DMS114 treated with DMSO at 0.1 percent for 48 hours (cell line): Measurements from ENCODE around the gene AKT3.

Experiments
- DNase-seq: peaks from one replicate; lab custom pipeline; 2025; ENCODE audit not compliant: unreplicated experiment; lab: John Stamatoyannopoulos, UW

Gene AKT3

DNA sequence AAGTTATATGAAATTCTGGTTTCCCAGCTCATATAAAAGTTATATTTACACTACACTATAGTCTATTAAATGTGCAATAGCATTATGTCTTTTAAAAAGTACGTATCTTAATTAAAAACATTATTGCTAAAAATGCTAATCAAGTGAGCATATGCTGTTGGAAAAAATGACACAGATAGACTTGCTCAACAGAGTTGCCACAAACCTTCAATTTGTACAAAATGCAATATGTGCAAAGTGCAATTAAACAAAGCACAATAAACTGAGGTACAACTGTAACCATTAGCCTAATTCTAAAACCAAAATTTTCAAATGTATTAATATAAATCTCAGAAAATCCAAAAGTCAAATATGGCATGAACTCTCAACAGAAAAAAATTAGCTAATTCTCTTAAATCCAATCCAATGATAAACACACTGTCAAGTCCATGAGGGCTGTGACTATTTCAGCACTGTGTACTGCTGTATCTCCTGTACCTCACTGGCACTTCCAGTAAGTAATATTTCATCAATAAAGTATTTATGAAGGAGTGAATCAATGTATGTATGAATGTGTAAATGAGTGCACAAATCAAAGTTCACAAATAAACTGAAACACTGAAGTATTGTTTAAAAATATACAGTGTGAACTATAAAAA lies 116.3 kb downstream of the AKT3 start:
- no peak for DNase-seq

DNA sequence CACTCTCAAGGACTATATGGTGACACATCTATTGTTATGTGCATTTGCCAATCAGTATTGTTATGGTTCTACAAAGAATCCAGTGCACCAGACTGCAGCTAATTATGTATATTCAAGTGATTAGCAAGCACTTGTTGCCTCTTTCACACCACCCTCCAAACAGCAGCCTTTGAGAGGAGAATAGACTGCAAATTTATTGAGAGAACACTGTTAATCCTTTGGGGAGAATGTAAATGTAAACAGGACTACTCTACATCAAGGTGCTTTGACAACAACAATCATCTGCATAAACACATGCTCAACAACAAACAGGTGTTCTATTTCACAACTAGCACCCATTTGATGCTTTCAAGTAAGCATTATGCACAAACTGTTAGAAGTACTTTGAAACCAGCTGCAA lies 117.4 kb downstream of the AKT3 start:
- DNase-seq, result no peak

DNA sequence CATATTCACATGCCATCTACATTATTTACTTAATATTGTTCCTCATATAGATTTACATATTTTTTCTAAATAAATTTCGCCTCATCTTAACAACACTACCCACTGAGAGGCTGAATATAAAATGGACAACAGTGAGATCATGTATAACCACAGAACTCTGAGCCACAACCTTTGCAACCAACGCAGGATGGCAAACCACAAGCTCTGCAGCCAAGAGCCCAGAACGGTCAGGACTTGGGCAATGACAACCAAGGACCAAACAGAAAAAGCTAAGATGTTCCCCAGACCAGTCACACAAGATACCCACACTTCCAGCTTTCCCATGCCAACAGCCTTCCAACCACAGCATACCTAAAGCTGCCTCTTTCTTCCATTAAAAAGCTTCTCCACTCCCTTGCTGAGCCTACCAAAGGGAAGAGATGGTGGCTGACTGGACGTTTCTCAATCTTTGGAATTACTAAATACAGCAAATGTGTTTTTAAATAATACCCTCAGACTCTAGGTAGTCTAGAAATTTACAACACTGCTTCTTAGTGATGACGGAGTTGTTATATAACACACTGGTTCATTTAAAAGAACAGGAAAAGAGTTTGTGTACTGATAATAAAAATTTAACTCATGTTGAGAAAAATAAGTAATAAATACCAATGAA lies 117.9 kb downstream of the AKT3 start:
- no peak for DNase-seq

DNA sequence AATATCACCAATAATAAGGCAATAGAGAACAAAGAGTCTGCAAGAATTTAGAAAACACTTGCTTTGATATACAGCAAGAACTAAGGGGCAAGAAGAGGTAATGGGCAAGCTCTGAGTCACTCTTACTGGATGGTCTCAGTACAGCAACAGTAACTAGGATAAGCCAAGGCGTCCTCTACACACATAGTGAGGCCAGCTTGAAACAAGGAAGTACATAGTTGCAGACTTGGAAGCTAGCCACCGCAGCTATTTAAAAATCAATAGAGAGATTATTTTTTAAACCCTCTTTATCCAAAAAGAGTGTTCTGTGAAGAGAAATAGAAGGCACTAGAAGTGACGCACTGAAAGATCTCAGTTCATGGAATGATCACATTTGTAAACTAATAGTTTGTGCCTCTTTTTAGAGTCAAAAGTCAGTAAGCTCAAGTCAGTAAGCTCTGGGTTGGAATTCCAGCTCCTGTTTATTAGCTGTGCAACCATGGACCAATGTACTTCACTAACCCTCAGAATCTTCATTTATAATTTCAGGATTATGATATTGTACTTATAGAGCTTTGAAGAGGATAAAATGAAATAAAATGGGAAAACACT lies 118.6 kb downstream of the AKT3 start:
- DNase-seq, result no peak

DNA sequence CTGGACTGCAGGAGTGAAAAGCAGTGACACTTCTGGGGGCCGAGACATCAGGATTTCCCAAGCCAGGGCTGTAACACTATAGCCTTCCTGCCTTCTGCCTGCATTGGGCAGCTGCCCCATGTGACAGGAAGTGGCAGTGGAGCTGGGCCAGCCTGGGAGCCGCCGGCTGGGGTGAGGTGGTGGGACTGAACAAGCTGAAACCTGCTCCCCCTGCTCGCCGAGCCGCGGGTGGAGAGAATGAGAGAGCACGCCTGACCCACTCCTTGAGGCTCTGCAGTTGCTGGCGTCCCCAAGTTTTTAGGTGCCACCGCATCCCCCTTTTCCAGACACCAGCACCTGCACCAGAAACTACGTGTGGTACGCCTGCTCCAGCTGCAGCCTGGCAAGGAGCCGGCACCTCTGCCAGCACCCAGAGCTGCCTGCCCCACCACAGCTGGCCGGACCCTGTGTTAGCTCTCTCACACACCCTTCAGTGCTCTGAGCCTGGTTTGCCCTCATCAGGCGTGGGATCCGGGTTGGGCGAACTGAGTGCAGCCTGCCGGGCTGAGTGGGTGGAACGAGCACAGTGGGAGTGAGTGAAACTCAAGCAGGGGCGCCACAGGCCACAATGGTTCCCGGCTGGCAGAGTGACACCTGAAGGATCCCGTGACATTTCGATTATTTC lies 119.4 kb downstream of the AKT3 start:
- DNase-seq, result no peak

DNA sequence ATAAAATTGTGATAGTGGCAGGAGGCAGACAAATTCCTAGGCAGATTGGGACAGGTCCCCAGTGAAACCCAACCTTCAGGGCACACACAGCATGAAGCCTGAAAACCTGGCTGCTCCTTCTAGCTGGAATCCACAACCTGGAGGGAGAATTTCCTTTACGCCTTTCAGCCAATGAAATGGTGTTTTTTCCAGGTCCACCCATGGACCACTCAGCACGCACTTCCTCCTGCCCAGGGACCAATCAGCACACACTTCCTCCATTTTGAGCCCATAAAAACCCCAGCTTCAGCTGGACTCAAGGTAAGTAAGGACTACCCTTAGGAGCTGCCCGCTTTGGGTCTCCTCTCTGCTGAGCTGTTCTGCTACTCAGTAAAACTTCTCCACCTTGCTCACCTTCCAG lies 120.1 kb downstream of the AKT3 start:
- DNase-seq, result no peak

DNA sequence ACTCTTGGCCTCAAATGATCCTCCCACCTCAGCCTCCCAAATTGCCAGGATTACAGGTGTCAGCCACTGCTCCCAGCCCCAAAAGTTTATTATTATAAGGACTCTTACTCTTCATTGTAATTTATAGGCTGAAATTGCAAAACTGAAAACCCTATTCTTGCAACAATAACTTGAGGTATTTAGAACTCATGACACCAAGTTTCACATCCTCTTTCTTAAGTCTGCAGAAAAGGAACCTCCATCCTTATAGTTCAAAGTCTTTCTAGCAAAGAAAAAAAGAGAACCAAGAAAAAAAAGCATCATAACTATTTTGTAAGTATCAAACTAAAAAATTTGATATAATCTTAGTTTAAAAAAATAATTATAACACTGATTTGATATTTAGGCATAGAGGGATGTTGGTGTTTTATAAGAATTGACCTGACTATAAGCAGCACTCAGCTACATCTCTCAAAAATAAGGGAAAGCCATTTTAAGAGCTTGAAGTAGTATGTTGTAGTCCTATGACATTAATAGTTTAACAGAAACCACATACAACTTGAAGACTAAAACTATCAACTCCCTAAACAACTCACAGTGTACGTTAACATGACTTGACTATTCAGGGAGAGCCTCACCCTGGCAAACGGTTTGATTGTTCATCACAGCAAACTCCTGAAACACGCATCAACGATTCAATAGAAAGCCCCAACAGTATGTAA lies 122.4 kb downstream of the AKT3 start:
- no peak for DNase-seq

DNA sequence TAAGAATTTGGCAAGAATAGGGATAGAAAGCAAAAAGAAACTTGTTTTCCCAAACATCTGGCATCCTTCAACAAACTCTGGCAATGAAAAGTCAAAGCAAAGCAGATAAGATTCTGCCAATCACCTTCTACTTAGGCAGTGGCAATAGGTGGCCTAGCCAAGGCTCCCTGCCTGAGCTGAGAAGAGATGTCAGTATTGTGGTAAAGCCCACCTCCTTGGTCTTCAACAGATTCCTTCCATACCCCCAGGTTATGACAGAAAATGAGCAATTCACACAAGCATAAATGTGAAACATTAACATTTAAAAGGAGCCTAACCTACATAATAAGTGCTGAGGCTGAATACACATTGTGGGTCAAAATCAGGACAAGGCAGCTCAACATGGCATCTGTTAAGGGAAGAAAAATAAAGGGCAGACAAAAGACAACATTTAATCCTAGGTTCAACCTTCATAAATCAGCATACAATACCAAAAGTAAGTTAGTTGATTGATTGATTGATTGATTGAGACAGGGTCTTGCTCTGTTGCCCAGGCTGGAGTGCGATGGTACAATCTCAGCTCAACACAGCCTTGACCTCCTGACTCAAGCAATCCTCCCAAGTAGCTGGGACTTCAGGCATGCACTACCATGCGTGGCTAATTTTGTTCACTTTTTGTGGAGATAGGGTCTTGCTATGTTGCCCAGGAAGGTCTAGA lies 123.1 kb downstream of the AKT3 start:
- no peak for DNase-seq

DNA sequence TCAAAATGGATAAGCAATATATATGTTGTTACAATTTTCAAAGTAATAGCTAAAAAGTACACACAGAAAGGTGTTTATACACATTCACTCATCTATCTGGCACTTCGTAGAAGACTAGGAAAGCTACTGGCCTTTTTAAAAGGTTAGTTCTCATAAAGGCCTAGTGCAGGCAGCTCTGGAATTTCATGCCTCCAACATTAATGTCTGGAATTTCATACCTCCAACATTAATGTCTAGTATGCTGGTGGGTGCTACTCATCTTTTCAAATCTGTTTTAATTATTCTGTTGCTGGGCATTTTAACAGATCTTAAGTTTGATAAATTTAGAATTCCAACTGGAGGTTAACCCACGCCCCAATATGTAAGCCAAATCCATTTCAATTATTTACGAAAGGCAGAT lies 124.2 kb downstream of the AKT3 start:
- no peak for DNase-seq

DNA sequence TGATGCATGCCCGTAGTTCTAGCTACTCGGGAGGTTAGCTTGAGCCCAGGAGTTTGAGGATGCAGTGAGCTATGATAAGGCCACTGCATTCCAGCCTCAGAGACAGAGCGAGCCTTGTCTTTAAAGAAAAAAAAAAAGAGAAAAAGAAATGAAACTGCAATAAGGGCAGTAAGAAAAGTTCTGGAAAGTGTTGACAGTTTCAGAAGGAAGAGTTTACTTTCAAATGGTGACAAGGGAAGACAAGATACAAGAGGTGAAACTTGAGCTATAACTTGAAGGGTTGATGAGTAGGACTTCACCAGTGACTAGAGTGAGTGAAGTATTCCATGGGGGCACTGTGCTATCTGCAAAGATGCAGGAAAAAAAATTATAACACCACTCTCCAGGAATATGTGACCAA lies 125.0 kb downstream of the AKT3 start:
- no peak for DNase-seq

DNA sequence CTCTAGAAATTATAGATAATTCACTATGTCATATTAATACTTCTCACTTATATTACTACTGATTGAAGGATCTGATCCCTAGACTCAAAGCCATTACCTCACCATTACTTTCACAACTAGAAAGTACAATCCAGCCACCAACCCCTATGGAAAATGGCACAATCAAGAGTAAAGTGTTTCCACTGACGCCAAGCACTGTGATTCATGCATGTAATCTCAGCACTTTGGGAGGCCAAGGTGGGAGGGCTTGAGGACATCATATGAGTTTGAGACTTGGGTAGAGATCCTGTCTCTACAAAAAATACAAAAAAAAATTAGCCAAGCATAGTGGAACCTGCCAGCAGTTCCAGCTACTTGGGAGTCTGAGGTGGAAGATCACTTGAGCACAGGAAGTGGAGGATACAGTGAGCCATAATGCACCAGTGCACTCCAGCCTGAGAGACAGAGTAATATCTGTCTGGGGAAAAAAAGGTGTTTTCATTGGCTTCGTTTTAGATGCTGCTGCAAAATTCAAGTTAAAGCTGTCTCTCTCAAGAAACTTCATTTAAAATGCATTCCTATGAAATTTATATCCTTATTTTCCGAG lies 126.5 kb downstream of the AKT3 start:
- DNase-seq, result no peak

DNA sequence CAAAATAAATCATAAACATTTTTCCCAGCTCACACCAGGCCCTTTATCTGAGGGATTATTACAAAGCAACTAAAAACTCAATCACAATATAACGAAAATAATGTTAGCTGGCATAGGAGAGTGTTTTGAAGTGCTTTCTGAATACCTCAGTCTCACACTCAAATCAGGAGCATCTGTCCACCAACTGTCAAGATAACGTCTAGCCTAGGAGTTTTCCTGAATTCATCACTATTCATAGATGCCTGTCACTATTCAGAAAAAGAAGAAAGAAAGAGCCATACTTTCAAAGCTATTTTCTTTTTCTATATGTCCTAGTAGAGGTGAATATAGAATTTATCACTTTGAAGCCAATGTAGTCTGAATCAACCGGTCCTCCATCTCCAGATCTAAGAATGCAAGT lies 127.0 kb downstream of the AKT3 start:
- DNase-seq, result no peak

DNA sequence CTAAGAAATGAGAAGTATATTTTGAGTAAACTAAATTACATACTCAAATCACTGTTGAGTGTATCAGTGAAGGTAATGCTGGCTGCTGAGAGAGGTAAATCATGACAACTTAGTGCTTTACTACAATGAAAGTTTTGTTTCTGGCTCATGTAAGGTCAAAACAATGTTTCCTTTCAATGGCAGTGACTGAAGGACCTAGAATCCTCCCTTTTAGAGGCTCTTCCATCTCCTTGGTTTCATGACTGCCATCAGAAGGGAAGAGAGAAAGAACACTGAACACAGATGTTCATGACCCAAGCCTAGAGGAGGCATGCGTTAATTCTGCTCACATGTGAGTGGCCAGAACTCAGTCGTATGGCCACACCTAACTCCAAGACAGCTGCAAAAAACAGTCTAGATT lies 130.6 kb downstream of the AKT3 start:
- DNase-seq, result no peak

DNA sequence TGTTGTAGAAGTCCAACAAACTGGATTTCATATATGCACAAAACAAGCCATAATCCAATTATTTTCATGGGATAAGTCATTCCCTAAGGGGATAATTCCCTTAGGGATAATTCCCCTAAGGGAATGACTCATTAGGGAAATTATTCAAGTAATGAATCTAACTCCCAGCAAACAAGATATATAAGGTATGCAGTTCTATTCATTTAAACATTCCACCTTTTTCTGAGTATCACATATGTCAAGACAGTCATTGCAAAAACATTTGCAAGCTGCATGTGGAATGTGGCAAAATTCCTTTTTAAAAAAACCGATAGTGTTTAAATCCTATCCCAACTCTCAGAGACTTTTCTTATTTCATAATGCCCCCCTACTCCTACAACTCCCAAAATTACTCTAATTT lies 131.2 kb downstream of the AKT3 start:
- DNase-seq, result no peak

DNA sequence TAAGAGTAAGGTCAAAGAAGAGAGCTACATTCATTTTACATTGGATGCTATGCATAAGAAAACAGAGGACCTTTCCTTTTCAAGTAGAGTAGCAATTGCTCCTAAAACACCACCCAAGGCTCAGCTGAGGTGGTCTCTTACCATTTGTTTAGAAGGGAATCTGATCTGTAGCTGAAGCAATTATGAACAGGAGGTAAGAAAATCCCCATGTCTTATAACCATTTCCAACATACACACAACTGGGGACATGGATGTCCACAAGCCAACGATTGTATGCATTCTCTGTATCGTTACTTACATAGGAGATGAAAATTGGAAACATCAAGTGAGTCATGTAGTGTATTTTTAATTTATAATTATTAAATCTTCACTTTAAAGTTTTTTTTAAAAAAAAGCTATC lies 132.0 kb downstream of the AKT3 start:
- DNase-seq, result no peak

DNA sequence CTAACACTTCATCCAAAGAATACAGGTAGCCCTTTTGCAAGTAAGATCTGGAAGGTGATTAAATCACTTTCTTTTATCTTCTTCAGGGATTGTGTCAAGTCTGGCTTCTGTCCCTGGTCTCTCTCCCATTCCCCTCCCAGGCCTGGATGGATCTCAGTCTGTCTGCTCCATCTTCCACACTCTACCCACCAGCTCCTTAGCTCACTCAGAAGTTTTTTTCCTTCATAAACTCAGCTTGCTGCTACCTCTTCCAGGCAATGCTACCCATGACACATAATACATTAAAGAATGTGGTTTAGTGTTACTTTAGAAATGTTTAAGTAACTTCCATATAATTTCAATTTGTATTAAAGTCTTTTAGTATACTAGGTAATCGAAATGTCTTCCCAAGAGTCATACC lies 133.1 kb downstream of the AKT3 start:
- no peak for DNase-seq

DNA sequence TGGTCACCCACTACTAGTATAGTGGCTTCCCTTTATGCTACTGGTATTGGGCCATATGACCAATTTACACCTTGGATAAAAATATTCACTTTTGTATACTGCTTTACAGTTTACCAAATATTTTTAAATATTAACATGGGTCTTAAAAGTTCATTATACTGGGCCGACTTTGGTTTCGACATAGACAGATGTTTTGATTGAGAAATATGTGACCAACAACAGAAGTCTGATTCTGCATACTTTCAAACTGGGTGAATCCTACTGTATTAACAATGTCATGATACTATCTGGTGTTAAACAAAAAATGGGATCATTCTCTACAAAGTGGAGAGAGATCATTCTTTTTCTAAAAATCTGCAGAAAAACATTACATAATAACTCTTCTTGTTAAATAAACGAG lies 134.8 kb downstream of the AKT3 start:
- DNase-seq, result no peak

DNA sequence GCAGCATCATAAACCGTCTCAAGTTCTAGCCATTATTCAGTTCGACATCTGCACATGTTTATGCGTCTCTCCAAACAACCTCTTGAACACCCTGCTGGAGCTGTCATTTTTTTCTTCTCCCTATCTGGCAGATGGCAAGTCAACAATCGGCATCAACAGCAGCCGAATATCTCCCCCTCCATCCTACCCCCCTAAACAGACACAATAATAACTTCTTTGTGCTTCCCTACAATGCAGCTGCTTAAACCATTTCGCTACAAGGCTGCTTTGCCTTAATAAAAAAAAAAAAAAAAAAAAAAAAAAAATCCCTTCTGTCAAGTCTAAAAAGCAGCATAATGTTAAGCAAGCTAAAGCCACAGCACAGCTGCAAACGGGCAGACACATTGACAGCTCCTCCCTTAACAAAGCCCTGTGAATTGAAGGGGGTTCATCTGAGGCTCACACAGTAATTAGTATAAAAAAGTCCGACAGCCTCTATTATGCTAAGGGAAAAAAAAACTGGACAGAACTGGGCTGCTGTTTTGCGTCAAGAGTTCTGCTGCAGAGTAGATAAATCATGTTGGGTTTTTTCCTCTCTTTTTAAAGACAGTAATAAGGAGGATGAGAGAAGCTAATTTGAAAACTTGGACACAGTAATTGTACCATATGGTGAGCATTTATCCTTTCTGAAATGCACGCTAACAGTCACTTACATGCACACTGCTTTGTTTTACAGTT lies 136.4 kb downstream of the AKT3 start:
- no peak for DNase-seq

DNA sequence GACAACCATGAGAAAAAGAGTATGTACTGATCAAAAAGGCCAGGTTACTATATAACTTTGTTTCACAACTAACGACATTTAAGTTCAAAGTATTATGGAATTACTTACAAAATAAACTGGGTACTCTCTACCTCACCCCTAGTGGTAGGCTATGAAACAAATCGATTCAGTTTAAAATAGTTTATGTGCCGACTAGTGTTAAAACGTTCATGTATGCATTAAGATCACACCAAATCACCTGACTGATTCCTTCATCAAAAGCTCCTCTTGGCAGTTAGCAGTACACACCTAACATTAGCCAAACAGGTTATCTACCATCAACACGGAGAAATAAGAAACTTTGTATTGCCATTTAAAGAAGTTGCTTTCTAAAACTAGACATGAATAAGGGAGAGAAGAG lies 137.1 kb downstream of the AKT3 start:
- no peak for DNase-seq

DNA sequence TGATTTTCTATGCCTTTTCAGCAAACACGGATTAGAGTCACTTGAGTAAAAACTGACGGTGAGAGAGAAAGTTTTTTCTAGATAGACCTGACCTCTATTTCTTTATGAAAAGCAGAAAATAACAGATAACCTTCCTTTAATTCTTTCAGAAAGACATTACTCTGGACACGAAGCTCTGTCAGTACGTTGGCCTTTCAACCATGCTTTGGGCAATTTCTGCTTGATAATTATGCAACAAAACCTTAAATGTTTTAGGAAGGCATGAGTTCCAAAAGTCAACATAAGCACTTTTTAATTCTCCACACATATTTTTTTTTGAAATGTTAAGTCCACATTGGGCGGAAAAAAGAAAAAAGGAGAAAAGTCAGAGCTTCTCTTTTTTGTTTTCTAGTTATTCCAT lies 137.8 kb downstream of the AKT3 start:
- DNase-seq, result no peak
